ENCODE data around the gene NEXMIF. TPM values are rescaled to one million over a fixed set of nuclear protein-coding genes. Genes with fewer than 3 reads are reported as not detected.
"Not testable (repeated sequence)": the region's sequence is repeated elsewhere in the genome, so short reads cannot be mapped to it uniquely, and the experiment has no call there.

Gene NEXMIF
- 0.84 TPM for polyA plus RNA-seq
- long read RNA-seq, donor 1: 0 reads
- long read RNA-seq, donor 2: 0 reads
- long read RNA-seq, donor 3: 0 reads
- long read RNA-seq, donor 4: 0 reads
- long read RNA-seq, donor 5: 0 reads
- long read RNA-seq, donor 6: 0 reads
- long read RNA-seq, donor 7: 0 reads
- long read RNA-seq, donor 8: 0 reads
- long read RNA-seq, donor 9: 0 reads
- long read RNA-seq, donor 10: 0 reads
- long read RNA-seq, donor 11, full-length matches to known transcripts: 1 of 1 reads
- long read RNA-seq, donor 11, partial matches to known transcripts: 0 of 1 reads
- long read RNA-seq, donor 11, other reads (novel, unspliced or antisense): 0 of 1 reads

DNA sequence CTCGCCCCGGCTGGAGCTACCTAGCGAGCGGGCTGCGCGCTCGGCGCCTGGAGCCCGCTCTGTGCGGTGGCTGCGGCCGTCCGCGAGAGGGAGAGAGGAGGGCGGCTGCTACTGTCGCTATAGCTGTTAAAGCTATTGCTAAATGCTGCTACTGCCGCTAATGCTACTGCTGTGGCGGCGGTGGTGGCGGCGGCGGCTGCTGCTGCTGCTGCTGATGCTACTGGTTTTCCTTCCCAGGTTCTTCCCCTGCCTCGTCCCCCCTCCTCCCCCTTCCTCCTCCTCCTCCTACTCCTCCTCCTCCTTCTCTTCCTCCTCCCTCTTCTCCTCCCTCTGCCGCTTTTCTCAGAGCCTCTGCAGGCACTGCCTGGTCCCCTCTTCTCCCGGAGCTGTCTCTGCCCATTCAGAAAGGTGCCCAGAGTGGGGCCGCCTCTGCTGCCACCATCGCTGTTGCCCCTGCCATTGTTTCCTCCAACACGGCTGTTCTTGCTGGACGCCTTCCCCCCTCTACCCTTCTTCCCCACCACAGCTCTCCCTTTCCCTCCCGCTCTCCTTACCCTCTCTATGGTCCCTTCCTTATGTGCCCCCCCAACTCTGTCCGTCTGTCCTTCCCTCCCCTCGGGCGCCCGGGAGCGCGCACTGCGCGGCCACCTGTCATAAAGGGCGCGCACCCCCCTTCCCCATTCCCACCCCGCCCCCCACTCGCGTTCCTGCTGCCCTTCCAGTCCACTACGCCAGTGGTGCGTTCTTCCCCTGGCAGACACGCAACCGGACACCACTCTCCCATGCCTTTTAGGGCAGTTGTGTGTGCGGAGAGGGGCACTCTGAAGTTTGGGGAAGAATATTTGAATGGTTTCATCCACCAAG, at the start of gene NEXMIF:
TSS of gene NEXMIF (minus strand) at position 228 of the 864 bp plus-strand sequence.
- DNase-seq: no peak
- H3K9me3 ChIP-seq (ENCODE audit: control insufficient read depth, low read depth, low read length): peaks cover 7% of the 10 kb centered on the region
- H3K4me3 ChIP-seq (ENCODE audit: low read length): peak within 1 kb of the TSS; percentile 37
- no peaks in the 10 kb centered on the region for H3K36me3 ChIP-seq (ENCODE audit: control insufficient read depth, insufficient read depth, low read length)
- H3K4me1 ChIP-seq (ENCODE audit: control insufficient read depth, insufficient read depth, low read length): peaks cover 5% of the 10 kb centered on the region
- no peak within 1 kb of the TSS for H3K27ac ChIP-seq (ENCODE audit: low read length)
- H3K27me3 ChIP-seq (ENCODE audit: control insufficient read depth, insufficient read depth, low read length): peaks cover 12% of the 10 kb centered on the region
- no CpG with 5 or more reads among the region's 48 CpGs for WGBS (ENCODE audit: insufficient coverage, low lambda C conversion rate)

- H3K36me3 ChIP-seq (ENCODE audit: control insufficient read depth, insufficient read depth, low read length); H3K27me3 ChIP-seq (ENCODE audit: control insufficient read depth, insufficient read depth, low read length); H3K4me3 ChIP-seq (ENCODE audit: low read length); H3K4me1 ChIP-seq (ENCODE audit: control insufficient read depth, insufficient read depth, low read length); H3K9me3 ChIP-seq (ENCODE audit: control insufficient read depth, low read depth, low read length); H3K27ac ChIP-seq (ENCODE audit: low read length); DNase-seq: not testable (repeated sequence)
- whole genome bisulfite sequencing (ENCODE audit: insufficient coverage, low lambda C conversion rate): no CpG with 5 or more reads among the region's 3 CpGs
Measured at GRCh38 chrX:74961962-74962361, 36.7 kb upstream of the NEXMIF start.

DNA sequence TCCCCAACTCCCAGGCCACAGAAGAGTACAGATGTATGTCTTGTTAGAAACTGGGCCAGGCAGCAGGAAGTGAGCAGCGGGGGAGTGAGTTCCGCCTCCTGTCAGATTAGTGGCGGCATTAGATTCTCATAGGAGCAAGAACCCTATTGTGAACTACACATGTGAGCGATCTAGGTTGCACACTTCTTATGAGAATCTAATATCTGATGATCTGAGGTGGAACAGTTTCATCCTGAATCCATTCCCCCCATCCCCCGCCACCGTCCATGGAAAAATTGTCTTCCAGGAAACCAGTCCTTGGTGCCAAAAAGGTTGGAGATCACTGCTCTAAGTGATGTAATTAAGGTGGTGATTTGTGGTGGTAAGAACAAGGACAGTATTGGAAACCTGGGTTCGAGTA, 24.5 kb upstream of the NEXMIF start:
- Histone ChIP-seq H3K36me3 (ENCODE audit: control insufficient read depth, insufficient read depth, low read length) (no peaks in the 10 kb centered on the region), H3K27ac (ENCODE audit: low read length) (no peak overlapping the region), H3K4me3 (ENCODE audit: low read length) (no peak overlapping the region), H3K27me3 (ENCODE audit: control insufficient read depth, insufficient read depth, low read length) (no peaks in the 10 kb centered on the region), H3K9me3 (ENCODE audit: control insufficient read depth, low read depth, low read length) (no peaks in the 10 kb centered on the region), H3K4me1 (ENCODE audit: control insufficient read depth, insufficient read depth, low read length) (no peaks in the 10 kb centered on the region)
- no CpG with 5 or more reads among the region's 7 CpGs for WGBS (ENCODE audit: insufficient coverage, low lambda C conversion rate)
- DNase-seq: no peak

- no peaks in the 10 kb centered on the region for H3K36me3 ChIP-seq (ENCODE audit: control insufficient read depth, insufficient read depth, low read length)
- DNase-seq: no peak
Measured at GRCh38 chrX:74940414-74940813, 15.2 kb upstream of the NEXMIF start.

DNA sequence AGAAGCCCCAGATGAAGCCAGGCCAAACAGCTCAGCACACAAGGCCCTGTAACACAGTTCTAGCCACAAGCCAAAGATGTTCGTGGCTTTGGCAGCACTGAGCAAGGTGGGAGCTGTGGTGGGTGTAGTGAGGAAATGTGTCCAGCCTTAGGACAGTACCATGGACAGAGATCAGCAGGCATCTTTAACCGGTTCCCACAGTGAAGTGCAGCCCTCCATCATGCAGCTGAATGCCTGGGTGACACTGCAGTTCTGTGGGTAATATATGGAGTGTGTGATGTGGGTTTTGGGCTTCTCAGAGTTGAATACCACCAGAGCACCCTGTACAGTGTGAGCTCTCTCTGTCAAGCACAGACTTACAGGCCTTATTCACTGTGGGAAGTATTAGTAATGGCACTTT, 6.0 kb upstream of the NEXMIF start:
- no peaks in the 10 kb centered on the region for H3K36me3 ChIP-seq (ENCODE audit: control insufficient read depth, insufficient read depth, low read length)
- H3K4me3 ChIP-seq (ENCODE audit: low read length): no peak overlapping the region
- no peaks in the 10 kb centered on the region for H3K27me3 ChIP-seq (ENCODE audit: control insufficient read depth, insufficient read depth, low read length)
- H3K27ac ChIP-seq (ENCODE audit: low read length): no peak overlapping the region
- no peaks in the 10 kb centered on the region for H3K9me3 ChIP-seq (ENCODE audit: control insufficient read depth, low read depth, low read length)
- DNase-seq: no peak
- WGBS (ENCODE audit: insufficient coverage, low lambda C conversion rate): no CpG with 5 or more reads among the region's 2 CpGs
- H3K4me1 ChIP-seq (ENCODE audit: control insufficient read depth, insufficient read depth, low read length): no peaks in the 10 kb centered on the region

More at GRCh38 chrX:74940414-74940813, 15.2 kb upstream of the NEXMIF start:
- Histone ChIP-seq H3K27me3 (ENCODE audit: control insufficient read depth, insufficient read depth, low read length) (no peaks in the 10 kb centered on the region), H3K9me3 (ENCODE audit: control insufficient read depth, low read depth, low read length) (no peaks in the 10 kb centered on the region), H3K4me1 (ENCODE audit: control insufficient read depth, insufficient read depth, low read length) (no peaks in the 10 kb centered on the region), H3K4me3 (ENCODE audit: low read length) (no peak overlapping the region), H3K27ac (ENCODE audit: low read length) (no peak overlapping the region)
- no CpG with 5 or more reads among the region's 1 CpG for WGBS (ENCODE audit: insufficient coverage, low lambda C conversion rate)

GRCh38 chrX:74924449-74925224, 615 bp downstream of the NEXMIF start:
- H3K4me3 ChIP-seq (ENCODE audit: low read length): peak overlapping the region; percentile 37
- WGBS (ENCODE audit: insufficient coverage, low lambda C conversion rate): no CpG with 5 or more reads among the region's 81 CpGs

DNA sequence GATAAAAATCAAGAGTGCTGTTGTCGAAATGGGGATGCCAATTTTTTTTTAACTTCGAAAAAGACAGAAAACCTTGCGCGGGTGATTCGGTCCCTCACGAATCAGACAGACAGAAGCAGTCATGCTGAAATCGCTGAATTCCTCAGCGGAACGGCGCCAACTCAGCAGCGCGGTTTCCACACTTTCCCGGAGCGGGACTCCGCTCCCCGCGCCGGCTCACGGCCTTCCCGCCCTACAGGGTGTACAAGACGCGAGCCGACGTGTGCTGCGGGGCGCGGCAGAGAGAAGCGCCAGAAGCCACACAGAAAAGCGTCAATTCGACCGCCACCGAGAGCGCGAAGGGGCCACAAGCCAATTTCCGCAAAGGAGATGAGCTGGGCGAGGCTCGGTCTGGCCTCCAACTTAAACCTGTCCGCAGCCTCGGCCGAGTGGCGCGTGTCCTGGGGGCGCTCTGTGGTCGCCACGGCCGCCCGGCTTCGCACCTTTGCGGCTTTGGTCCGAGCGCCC, 1.3 kb downstream of the NEXMIF start:
- peaks cover 7% of the 10 kb centered on the region for H3K9me3 ChIP-seq (ENCODE audit: control insufficient read depth, low read depth, low read length)
- H3K27ac ChIP-seq (ENCODE audit: low read length): no peak overlapping the region
- no peak for DNase-seq
- no CpG with 5 or more reads among the region's 51 CpGs for WGBS (ENCODE audit: insufficient coverage, low lambda C conversion rate)
- H3K4me3 ChIP-seq (ENCODE audit: low read length): peak overlapping the region; percentile 23
- peaks cover 12% of the 10 kb centered on the region for H3K27me3 ChIP-seq (ENCODE audit: control insufficient read depth, insufficient read depth, low read length)
- H3K4me1 ChIP-seq (ENCODE audit: control insufficient read depth, insufficient read depth, low read length): peaks cover 5% of the 10 kb centered on the region
- H3K36me3 ChIP-seq (ENCODE audit: control insufficient read depth, insufficient read depth, low read length): no peaks in the 10 kb centered on the region

More at GRCh38 chrX:74924449-74925224, 615 bp downstream of the NEXMIF start:
- Histone ChIP-seq H3K36me3 (ENCODE audit: control insufficient read depth, insufficient read depth, low read length) (no peaks in the 10 kb centered on the region), H3K4me1 (ENCODE audit: control insufficient read depth, insufficient read depth, low read length) (peaks cover 5% of the 10 kb centered on the region), H3K27ac (ENCODE audit: low read length) (no peak overlapping the region), H3K9me3 (ENCODE audit: control insufficient read depth, low read depth, low read length) (peaks cover 7% of the 10 kb centered on the region), H3K27me3 (ENCODE audit: control insufficient read depth, insufficient read depth, low read length) (peaks cover 12% of the 10 kb centered on the region)
- DNase-seq: peak in 1 of 2 donors; percentile 65

DNA sequence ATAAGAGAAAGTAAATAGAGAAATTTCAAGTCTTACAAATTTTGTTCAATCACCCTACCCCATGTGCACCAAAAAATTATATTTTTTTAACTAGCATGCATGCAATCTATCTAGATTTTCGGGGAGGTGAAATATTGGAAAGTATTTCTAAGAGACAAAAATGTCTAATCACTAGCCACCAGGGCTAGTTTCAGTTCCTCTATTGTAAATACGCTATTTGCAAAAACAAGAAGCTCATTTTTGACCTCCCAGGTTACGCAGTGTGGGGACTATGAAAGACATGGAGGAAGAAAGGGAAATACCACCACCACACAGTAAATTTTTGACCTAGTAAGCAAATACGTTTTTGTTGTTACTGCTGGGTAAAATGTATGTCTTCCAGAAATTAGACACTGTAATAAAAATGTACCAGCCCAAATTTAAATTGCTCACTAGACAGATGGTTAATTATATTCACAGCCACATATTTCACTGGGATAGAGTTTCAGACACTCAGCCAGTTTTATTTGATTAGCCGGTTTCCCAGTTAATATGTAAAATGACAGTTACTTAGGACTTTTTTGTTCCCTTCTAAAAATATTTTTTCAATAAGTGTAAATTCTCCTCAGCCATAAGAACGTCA, 2.2 kb downstream of the NEXMIF start:
- Histone ChIP-seq H3K36me3 (ENCODE audit: control insufficient read depth, insufficient read depth, low read length) (no peaks in the 10 kb centered on the region), H3K27ac (ENCODE audit: low read length) (no peak overlapping the region), H3K9me3 (ENCODE audit: control insufficient read depth, low read depth, low read length) (peaks cover 7% of the 10 kb centered on the region), H3K27me3 (ENCODE audit: control insufficient read depth, insufficient read depth, low read length) (peaks cover 12% of the 10 kb centered on the region), H3K4me3 (ENCODE audit: low read length) (no peak overlapping the region), H3K4me1 (ENCODE audit: control insufficient read depth, insufficient read depth, low read length) (peaks cover 5% of the 10 kb centered on the region)
- no CpG with 5 or more reads among the region's 6 CpGs for WGBS (ENCODE audit: insufficient coverage, low lambda C conversion rate)
- no peak for DNase-seq

GRCh38 chrX:74911494-74911893, 13.8 kb downstream of the NEXMIF start:
- Histone ChIP-seq H3K9me3 (ENCODE audit: control insufficient read depth, low read depth, low read length) (no peaks in the 10 kb centered on the region), H3K4me3 (ENCODE audit: low read length) (no peak overlapping the region), H3K27me3 (ENCODE audit: control insufficient read depth, insufficient read depth, low read length) (no peaks in the 10 kb centered on the region), H3K27ac (ENCODE audit: low read length) (no peak overlapping the region), H3K36me3 (ENCODE audit: control insufficient read depth, insufficient read depth, low read length) (no peaks in the 10 kb centered on the region), H3K4me1 (ENCODE audit: control insufficient read depth, insufficient read depth, low read length) (no peaks in the 10 kb centered on the region)
- DNase-seq: no peak
- WGBS (ENCODE audit: insufficient coverage, low lambda C conversion rate): no CpG with 5 or more reads among the region's 1 CpG

Measured in large intestine (tissue), 12 donors.